H1 (cell line): Measurements from ENCODE around the gene OTUD5.

Experiments used
- JUN ChIP-seq: IDR thresholded peaks from 2 replicates; pipeline ENCODE4 v1.6.1; 2011; ENCODE audit warnings: low read depth, mild to moderate bottlenecking, improper control_type of control experiment, low read length
- POLR2AphosphoS5 ChIP-seq: IDR thresholded peaks from 2 replicates; pipeline ENCODE4 v1.6.1; 2011; ENCODE audit warnings: low read depth, low read length
- RAD21 ChIP-seq, 2 experiments: IDR thresholded peaks in 1 of 2; conservative IDR thresholded peaks in 1 of 2; 2 replicates each; pipeline ENCODE4 v1.6.1; 2011; ENCODE audit warnings: low read depth in 2 of 2, low read length in 2 of 2, improper control_type of control experiment in 1 of 2, inconsistent platforms in 1 of 2, mild to moderate bottlenecking in 1 of 2, moderate library complexity in 1 of 2
- RFX5 ChIP-seq: IDR thresholded peaks from 2 replicates; pipeline ENCODE4 v1.6.1; 2011; ENCODE audit warnings: low read depth, low read length, improper control_type of control experiment, borderline replicate concordance
- SIN3A ChIP-seq, 2 experiments: IDR thresholded peaks in 1 of 2; conservative IDR thresholded peaks in 1 of 2; 2 replicates each; pipeline ENCODE4 v1.6.1; 2011 to 2012; ENCODE audit warnings: low read length in 2 of 2, improper control_type of control experiment in 1 of 2, low read depth in 1 of 2, mild to moderate bottlenecking in 1 of 2
- SIX5 ChIP-seq: IDR thresholded peaks from 2 replicates; pipeline ENCODE4 v1.6.1; 2011; ENCODE audit warnings: mild to moderate bottlenecking, low read depth, low read length
- TF ChIP-seq, protein P1 (sequence below), 3 experiments: IDR thresholded peaks; 1 replicate in 2 of 3; 2 replicates in 1 of 3; pipeline versions ENCODE4 v1.5.1 to v1.6.1; 2011; ENCODE audit warnings: low read length in 3 of 3, mild to moderate bottlenecking in 3 of 3, inconsistent platforms in 2 of 3, low read depth in 1 of 3, moderate library complexity in 1 of 3; ENCODE audit not compliant: insufficient read depth in 1 of 3; ENCODE audit errors: control extremely low read depth in 1 of 3

DNA sequence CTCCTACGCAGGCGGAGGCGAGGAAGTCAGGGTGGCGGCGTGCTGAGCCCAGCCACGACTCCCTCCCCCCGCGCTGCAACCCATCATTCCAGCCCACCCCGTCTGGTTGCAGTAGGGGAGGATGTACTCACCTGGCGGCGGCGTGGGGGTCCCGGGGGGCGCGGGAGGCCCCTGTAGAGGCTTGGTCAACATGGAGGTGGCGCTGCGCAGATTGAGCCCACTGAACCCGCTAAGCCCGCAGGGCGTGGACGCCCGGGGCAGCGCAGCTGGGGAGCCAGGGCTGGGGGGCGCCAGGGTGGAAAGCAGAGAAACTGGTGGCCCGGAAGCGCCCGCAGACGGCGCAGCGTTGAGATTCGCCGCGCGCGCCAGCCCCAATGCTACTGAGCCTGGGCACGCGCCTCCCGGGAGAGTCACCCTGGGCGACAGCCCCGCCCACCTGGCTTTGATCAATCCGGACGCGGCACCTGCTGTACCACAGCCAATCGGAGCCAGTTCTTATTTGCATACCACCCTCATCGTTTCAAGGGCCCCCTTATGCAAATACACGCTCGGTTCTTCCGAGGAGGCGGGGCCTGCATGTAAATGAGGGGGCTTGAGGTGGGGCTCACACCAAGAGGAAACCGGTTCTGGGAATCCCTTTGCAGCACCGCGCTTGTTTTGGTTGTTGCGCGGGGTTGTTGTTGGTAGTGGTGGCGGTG is 38.6 kb downstream of the OTUD5 start, which contains the start of gene PIM2:
- TF ChIP-seq POLR2AphosphoS5, result peak; percentile 84; the same call in 1 of the 2 replicates
- TF ChIP-seq, protein P1, sequence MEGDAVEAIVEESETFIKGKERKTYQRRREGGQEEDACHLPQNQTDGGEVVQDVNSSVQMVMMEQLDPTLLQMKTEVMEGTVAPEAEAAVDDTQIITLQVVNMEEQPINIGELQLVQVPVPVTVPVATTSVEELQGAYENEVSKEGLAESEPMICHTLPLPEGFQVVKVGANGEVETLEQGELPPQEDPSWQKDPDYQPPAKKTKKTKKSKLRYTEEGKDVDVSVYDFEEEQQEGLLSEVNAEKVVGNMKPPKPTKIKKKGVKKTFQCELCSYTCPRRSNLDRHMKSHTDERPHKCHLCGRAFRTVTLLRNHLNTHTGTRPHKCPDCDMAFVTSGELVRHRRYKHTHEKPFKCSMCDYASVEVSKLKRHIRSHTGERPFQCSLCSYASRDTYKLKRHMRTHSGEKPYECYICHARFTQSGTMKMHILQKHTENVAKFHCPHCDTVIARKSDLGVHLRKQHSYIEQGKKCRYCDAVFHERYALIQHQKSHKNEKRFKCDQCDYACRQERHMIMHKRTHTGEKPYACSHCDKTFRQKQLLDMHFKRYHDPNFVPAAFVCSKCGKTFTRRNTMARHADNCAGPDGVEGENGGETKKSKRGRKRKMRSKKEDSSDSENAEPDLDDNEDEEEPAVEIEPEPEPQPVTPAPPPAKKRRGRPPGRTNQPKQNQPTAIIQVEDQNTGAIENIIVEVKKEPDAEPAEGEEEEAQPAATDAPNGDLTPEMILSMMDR (IDR thresholded peaks at IDR 0.05; ENCODE audit: control extremely low read depth in 1 of 3, insufficient read depth in 1 of 3, low read depth in 1 of 3, low read length in 3 of 3), result no peak
- peak; percentile 32 to 74; a peak in 2 of 4 replicates for TF ChIP-seq SIN3A (conservative IDR thresholded peaks at IDR 0.05 in 1 of 2, IDR thresholded peaks at IDR 0.05 in 1 of 2; ENCODE audit: low read depth in 1 of 2, low read length in 2 of 2)
- no peak for TF ChIP-seq JUN
- no peak for TF ChIP-seq RFX5
- no peak for TF ChIP-seq SIX5
- no peak for TF ChIP-seq RAD21 (IDR thresholded peaks at IDR 0.05 in 1 of 2, conservative IDR thresholded peaks at IDR 0.05 in 1 of 2; ENCODE audit: low read depth in 2 of 2, low read length in 2 of 2)
